Astrocyte of the hippocampus (primary cell): Measurements from ENCODE around the gene WNT4.
A peak's percentile ranks its signal among the peaks of the same experiment; 100 is the strongest.

ENCODE experiments used
- DNase-seq: peaks from one replicate; pipeline ENCODE4 v3.0.0; 2011; ENCODE audit warnings: low read depth, low spot score

Gene WNT4

DNA sequence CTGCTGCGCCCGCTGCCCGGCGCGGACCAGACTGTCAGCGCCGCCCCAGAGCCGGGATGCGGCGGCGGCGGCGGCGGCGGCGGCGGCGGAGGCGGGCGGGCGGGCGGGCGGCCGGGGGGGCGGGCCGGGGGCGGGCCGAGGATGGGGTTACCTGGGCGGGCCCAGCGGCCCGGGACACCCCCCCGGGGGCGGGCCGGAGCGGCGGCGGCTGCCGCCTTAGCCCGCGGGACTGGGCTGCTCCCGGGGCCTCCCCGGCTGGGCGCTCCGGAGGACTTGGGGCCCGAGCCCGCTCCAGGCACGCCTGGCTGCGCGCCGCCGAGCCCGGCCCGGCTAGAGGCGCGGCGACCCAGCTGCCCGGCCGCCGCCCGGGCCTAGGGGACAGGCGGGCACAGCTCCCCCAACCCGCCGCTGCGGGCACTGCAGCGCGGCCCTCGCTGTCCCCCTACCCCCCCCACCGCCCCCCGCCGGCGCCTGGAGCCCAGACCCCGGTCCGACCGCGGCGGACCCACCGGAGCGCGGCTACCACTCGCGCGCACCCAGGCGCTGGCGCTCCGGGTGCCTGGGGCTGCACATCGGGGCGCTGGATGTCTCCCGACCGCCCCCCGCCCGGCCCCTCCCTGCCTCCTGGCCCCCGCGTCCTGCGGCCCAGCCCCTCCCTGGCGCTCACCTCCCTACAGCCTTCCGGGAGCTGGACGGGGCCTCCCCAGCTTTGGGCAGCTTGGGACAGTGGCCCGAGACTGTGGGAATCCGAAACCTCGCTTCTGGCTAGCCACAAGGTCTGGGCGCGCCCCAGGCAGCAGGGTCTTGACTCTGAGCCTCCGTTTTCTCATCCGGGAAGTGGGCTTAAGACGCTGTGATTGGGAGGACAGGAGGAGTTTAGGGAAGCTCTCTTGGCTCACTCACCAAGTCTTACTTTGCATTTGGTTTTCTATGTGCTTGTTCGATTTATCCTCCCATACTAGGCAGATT lies at the start of gene WNT4:
TSS of gene WNT4 (minus strand) at position 33 of the 969 bp plus-strand sequence. CDS start 175 bp downstream, outside the sequence.
- peak; percentile 71 for DNase-seq

- DNase-seq, result no peak
Measured at GRCh38 chr1:22190731-22191130, 47.8 kb upstream of the WNT4 start.

GRCh38 chr1:22190251-22190650 lies 47.4 kb upstream of the WNT4 start:
- DNase-seq, result no peak

GRCh38 chr1:22189619-22190018 lies 46.7 kb upstream of the WNT4 start:
- DNase-seq, result no peak

- DNase-seq, result no peak
Measured at GRCh38 chr1:22188914-22189313, 46.0 kb upstream of the WNT4 start.

GRCh38 chr1:22188436-22188835 lies 45.5 kb upstream of the WNT4 start:
- DNase-seq, result no peak

- no peak for DNase-seq
Measured at GRCh38 chr1:22186311-22186710, 43.4 kb upstream of the WNT4 start.

DNA sequence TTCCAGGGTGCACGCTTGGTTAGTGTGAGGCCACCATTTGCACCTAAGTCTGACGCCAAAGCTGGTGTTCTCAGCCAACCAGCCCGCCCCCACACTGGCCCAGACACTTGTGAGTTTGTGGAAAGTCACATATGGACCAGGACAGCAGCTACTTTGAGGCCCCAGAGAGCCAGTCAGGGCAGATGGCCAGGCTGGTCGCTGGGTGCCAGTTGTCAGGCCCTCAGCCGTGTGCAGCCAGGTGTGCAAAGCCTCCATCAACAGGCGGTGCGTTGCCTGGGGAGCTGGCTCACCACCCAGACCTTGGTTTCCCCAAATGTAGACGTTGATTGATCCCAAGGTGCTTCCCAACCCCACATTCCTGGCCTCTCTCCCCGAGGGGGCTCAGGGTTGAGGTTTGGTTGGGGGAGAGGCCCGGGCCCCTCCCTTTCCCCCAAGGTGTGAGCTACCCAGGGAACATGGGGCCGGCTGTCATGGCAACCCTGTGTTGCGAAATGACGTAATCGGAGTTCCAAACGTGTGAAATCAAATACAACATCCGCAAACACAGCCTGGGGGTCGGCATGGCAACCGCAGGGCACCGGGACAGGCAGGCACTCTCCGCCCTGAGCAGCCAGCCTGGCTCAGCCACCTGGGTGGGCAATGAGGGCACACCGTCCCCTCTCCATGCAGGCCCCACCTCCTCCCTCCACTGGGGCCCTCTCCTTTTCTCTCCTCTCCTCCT lies 42.2 kb upstream of the WNT4 start:
- peak; percentile 81 for DNase-seq

GRCh38 chr1:22184454-22184853 lies 41.6 kb upstream of the WNT4 start:
- DNase-seq, result no peak

DNA sequence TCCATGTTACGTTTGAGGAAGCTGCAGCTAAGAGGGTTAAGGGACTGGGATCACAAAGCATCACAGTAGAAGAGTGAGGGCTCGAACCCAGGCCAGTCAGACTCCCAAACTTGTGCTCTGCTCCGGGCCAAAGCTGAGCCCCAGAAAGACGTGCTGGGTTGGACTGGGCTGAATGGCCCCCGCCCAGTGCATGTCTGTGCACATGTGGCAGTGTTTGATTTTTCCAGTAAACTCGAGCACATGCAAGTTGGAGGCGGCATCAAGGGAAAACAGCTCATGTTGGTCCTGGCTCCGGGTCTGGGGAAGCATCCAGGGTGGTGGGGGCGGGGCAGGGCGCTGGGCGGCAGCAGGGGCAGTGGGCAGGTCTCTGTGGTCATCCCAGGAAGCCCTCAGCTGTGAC lies 39.8 kb upstream of the WNT4 start:
- DNase-seq, result no peak

DNA sequence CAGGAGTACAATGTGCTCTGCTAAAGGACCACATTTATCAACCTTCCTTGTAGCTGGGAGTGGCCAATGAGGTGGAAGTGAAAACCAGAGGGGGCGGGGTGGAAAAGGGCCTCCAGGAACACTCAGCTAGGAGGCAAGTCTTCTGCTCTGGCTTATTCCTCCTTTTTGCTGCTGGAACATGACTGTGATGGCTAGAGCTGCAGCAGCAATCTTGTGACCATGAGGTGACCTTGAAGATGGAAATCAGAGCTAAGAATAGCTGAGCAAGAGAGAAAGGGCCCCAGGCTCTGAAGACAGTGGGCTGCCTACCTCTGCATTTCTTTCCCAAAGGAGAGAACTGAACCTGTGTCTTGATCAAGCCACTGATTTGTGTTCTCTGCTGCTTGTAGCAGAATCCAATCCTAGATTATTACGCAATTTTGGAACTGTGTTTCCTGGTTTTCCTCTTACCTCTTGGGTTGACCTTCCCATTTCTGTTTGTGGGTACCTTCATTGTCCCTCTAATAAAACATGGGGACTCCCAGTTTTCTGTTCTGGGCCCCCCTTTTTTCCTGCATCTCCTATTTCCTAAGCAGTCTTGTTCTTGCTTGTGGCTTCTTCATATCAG lies 36.4 kb upstream of the WNT4 start:
- DNase-seq, result no peak

DNA sequence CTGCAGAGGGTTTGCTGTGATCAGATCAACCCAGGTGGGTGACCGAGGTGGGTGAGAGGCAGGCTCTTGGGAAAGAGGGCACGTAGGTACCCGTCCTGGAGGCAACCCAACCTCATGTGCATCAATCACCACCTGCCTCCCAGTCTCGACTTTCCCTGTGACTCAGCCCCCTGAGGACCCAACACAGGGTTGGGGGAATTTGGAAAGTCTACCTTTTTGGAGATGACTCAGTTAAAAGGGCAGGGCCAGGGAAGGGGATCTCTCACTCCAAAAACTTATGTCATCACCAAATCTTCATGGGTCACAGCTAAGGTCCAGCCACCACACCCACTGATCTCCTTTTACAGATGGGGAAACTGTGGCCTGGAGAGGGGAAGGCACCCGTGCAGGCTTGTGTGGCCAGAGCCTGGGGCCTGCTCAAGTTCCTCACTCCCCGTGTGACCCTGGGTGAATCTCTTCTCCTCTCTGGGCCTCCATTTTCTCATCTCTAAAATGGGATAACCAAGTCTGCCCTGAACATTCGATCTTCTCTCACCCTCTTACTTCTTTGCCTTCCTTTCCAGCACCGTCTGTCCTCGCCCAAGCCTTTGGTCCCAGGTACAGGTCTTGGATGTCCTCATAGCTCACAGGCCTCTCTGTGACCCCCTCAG lies 34.6 kb upstream of the WNT4 start:
- DNase-seq, result no peak

- DNase-seq, result no peak
Measured at GRCh38 chr1:22176258-22176657, 33.4 kb upstream of the WNT4 start.

DNA sequence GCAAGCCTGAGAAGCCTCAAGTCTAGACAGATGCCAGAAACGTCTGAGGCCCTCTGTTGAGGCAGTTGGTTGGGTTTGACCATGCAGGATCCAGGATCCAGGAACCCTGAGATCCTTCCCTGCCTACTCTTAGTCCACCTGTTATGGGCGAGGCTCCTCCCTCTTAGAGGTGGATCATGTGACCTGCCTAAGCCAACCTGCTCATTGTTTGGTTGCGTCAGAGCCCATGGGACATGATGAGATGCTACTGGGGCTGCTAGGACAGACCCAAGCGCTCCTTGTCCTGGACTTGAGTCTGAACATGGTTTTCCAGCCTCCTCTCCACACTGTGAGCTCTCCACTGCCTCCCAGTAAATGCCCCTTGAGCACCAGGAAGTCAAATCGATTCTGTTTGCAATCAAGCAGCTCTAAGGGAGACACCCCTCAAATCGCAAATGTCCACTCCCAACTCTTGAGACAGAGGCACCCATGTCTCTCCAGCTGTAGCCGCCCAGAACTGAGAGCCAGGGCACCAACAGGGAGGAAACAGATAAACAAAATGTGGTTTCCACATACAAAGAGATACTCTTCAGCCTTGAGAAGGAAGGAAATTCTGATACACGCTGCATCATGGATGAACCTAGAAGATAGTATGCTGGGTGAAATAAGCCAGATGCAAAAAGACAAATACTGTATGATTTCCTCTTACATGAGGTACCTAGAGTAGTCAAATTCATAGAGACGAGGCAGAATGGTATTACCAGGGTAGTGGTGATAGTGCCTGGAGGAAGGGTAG lies 31.7 kb upstream of the WNT4 start:
- DNase-seq, result no peak

GRCh38 chr1:22171951-22172715 lies 29.2 kb upstream of the WNT4 start:
- no peak for DNase-seq

- no peak for DNase-seq
Measured at GRCh38 chr1:22169816-22170215, 26.9 kb upstream of the WNT4 start.

DNA sequence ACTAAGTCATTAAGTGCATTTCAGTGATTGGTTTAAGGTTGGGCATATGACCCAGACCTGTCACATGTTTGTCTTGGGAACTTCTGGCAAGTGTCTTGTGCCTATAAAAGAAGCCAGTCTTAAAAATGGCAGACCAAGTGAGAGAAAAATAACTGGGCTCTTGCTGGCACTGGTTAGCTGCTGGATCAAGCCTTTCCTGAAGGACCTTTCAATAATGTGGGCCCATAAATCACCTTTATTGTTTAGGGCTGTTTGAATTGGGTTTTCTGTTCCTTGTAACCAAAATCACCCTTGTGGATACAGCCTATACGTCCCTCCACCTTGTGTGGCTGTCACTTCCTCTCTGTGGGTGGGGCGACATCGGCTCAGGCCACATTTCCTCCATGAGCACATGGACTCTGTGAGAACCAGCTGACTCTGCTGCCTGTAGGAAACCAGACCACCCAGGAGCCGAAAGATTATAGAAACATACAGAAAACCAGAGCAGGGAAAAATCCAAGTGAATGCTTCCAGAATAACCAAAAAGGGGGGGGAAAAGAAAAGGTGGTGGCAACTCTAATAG lies 25.6 kb upstream of the WNT4 start:
- no peak for DNase-seq

GRCh38 chr1:22166439-22166838 lies 23.5 kb upstream of the WNT4 start:
- DNase-seq, result no peak

- DNase-seq, result no peak
Measured at GRCh38 chr1:22164841-22165808, 22.2 kb upstream of the WNT4 start.
